H1 (cell line): ENCODE data around the gene AURKB. TPM values are rescaled to one million over a fixed set of nuclear protein-coding genes. Genes with fewer than 3 reads are reported as not detected.

Experiments
- CEBPB ChIP-seq: IDR thresholded peaks from 2 replicates; pipeline ENCODE4 v1.6.1; 2012; ENCODE audit warnings: low read depth, low read length
- CTBP2 ChIP-seq: IDR thresholded peaks from 2 replicates; pipeline ENCODE4 v1.7.0; 2011; ENCODE audit warnings: borderline replicate concordance, mild to moderate bottlenecking, moderate library complexity, mixed read lengths, low read length; ENCODE audit not compliant: insufficient read depth, insufficient read length
- EGR1 ChIP-seq: IDR thresholded peaks from 2 replicates; pipeline ENCODE4 v1.6.1; 2011; ENCODE audit warnings: low read depth, low read length, borderline replicate concordance
- RBBP5 ChIP-seq: IDR thresholded peaks from 2 replicates; pipeline ENCODE4 v1.7.1; 2012; ENCODE audit warnings: low read depth, mild to moderate bottlenecking, inconsistent platforms, low read length, moderate library complexity, borderline replicate concordance
- polyA plus RNA-seq, 7 experiments: library from polyadenylated mRNA; depleted of rRNA in 3 of 7; stranded (reverse) in 5 of 7; unstranded in 2 of 7; fragments of >200 nt in 5 of 7; fragments of 200-250 nt in 2 of 7; gene quantifications; 1 replicate in 5 of 7; 2 replicates in 1 of 7; 4 replicates in 1 of 7; pipeline versions ENCODE4 v1.2.1 to v1.2.3, GENCODE V29; 2011 to 2013; ENCODE audit warnings: missing spikeins in 2 of 7, mixed read lengths in 2 of 7
- total RNA-seq: library from RNA; stranded (reverse); fragmentation: NEBNext Ultra II Directional; extraction: Animal tissue kit (Norgen Biotek cat#: 25700); gene quantifications from 2 replicates; pipeline ENCODE4 v1.2.1, GENCODE V29; 2021

The AURKB gene
- total and polyA plus RNA-seq, 2 of the 8 experiments (the other 6 are each of a cell fraction or from before 2014, with no cell fraction given), result 102 to 160 TPM

DNA sequence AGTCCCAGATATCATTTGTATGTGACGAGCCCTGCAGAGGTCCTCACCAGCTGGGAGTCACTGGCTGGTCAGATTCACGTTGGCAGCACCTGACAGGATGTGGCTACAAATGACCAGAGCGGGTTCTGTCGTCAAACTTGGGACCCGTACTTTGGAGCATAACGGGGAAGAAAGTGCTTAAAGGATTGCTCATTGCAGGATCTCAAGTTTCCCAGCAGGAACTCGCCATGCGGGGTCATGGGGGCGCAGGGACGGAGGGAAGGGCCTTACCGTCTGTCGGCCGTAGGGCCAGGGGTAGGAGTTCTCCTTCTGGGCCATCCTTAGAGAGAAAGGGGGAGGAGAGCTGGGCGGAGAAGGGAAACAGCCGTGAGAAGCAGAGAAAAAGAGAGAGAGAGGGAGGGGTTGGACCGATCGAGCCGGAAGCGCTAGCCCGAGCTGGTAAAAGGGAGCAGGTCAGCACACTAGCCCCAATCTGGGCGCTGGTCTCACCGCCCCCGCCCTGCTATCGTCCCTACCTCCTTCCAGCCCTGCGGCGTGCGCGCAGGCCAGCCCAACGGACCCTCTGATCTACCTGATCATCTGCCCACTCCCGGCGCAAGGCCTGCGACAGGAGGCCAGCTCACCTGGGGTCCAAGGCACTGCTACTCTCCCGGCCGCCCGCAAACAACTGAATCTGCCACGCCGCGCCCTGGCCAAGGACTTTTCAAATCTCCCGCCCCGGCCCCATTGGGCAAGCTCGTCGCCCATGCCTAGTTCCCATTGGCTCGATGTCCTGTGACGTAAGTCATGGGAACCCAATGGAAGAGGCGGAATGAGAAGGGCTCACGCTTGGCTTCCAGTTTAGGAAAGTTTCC, at the start of gene AURKB (continued):
- TF ChIP-seq CTBP2 (peak; percentile 57), EGR1 (no peak; the same call in 1 of the 2 replicates), CEBPB (peak; percentile 42; the same call in 1 of the 2 replicates), RBBP5 (no peak)
